Activated CD4-positive, alpha-beta memory T cell treated with anti-CD3 and anti-CD28 coated beads for 36 hours (primary cell): ENCODE results near the gene LMBR1. TPM values are rescaled to one million over a fixed set of nuclear protein-coding genes. Genes with fewer than 3 reads are reported as not detected.
"Not testable (repeated sequence)": the region's sequence is repeated elsewhere in the genome, so short reads cannot be mapped to it uniquely, and the experiment has no call there.

ENCODE experiments used
- CTCF ChIA-PET: fragments of 350-600 bp; sonication (Branson Sonifier 250); formaldehyde crosslinking; loops from one replicate; lab custom pipeline; 2021; ENCODE audit warnings: antibody characterized with exemption, inconsistent platforms; lab: Charles Lee
- POLR2A ChIA-PET: fragments of 350-600 bp; sonication (Branson Sonifier 250); formaldehyde crosslinking; loops from one replicate; lab custom pipeline; 2021; ENCODE audit warnings: antibody characterized with exemption; lab: Charles Lee
- DNase-seq: peaks from one replicate; pipeline ENCODE4 v3.0.0-alpha.2; 2020
- H3K27ac Mint-ChIP-seq: one replicate; pipeline ENCODE4 v1.8.0; 2021; ENCODE audit warnings: mixed read lengths
- H3K27me3 Mint-ChIP-seq: one replicate; pipeline ENCODE4 v1.8.0; 2021; ENCODE audit warnings: mixed read lengths
- H3K36me3 Mint-ChIP-seq: one replicate; pipeline ENCODE4 v1.8.0; 2021; ENCODE audit warnings: mixed read lengths
- H3K4me1 Mint-ChIP-seq: one replicate; pipeline ENCODE4 v1.8.0; 2021; ENCODE audit warnings: low read depth, mixed read lengths
- H3K4me3 Mint-ChIP-seq: one replicate; pipeline ENCODE4 v1.8.0; 2021; ENCODE audit warnings: mild to moderate bottlenecking, mixed read lengths
- H3K9me3 Mint-ChIP-seq: one replicate; pipeline ENCODE4 v1.8.0; 2021; ENCODE audit warnings: mixed read lengths
- intact Hi-C: fragments of 100-400 bp; cut with micrococcal nuclease; formaldehyde crosslinking; loops from one replicate; pipeline ENCODE4 v1.15.1; 2023
- total RNA-seq, 2 experiments: library from RNA; stranded (reverse); gene quantifications; one replicate each; pipeline ENCODE4 v1.2.3, GENCODE V29; 2021

The LMBR1 gene
- total RNA-seq, 2 experiments from 2014 or later: 36.6 to 37.8 TPM

- Mint-ChIP-seq H3K4me1 (peaks cover 9% of the 10 kb centered on the region), H3K4me3 (no peak overlapping the region), H3K36me3 (peaks cover 38% of the 10 kb centered on the region), H3K9me3 (peaks cover 17% of the 10 kb centered on the region), H3K27ac (no peak overlapping the region), H3K27me3 (no peaks in the 10 kb centered on the region)
- intact Hi-C loops: no loop called here
- ChIA-PET CTCF (no interaction called here), POLR2A (no interaction called here)
- no peak for DNase-seq
These were observed 27.5 kb downstream of the LMBR1 start for GRCh38 chr7:156865493-156865892.

GRCh38 chr7:156862022-156862421, 31.0 kb downstream of the LMBR1 start:
- H3K27ac Mint-ChIP-seq, intact Hi-C loops, DNase-seq, H3K4me3 Mint-ChIP-seq, H3K27me3 Mint-ChIP-seq, CTCF ChIA-PET, POLR2A ChIA-PET, H3K4me1 Mint-ChIP-seq: not testable (repeated sequence)
- H3K9me3 Mint-ChIP-seq: peaks cover 45% of the 10 kb centered on the region
- H3K36me3 Mint-ChIP-seq: peaks cover 55% of the 10 kb centered on the region

GRCh38 chr7:156861212-156861611, 31.8 kb downstream of the LMBR1 start:
- ChIA-PET POLR2A (no interaction called here), CTCF (no interaction called here)
- no peak overlapping the region for H3K27ac Mint-ChIP-seq
- peaks cover 48% of the 10 kb centered on the region for H3K9me3 Mint-ChIP-seq
- no peaks in the 10 kb centered on the region for H3K27me3 Mint-ChIP-seq
- H3K36me3 Mint-ChIP-seq: peaks cover 59% of the 10 kb centered on the region
- DNase-seq: no peak
- intact Hi-C loops: no loop called here
- H3K4me1 Mint-ChIP-seq: peaks cover 4% of the 10 kb centered on the region
- no peak overlapping the region for H3K4me3 Mint-ChIP-seq

- H3K27me3 Mint-ChIP-seq, CTCF ChIA-PET, H3K4me3 Mint-ChIP-seq, H3K4me1 Mint-ChIP-seq, intact Hi-C loops, H3K27ac Mint-ChIP-seq, DNase-seq, POLR2A ChIA-PET: not testable (repeated sequence)
- Mint-ChIP-seq H3K9me3 (peaks cover 52% of the 10 kb centered on the region), H3K36me3 (peaks cover 61% of the 10 kb centered on the region)
These were observed 32.9 kb downstream of the LMBR1 start for GRCh38 chr7:156860099-156860498.

- no peak overlapping the region for H3K4me3 Mint-ChIP-seq
- CTCF ChIA-PET: no interaction called here
- POLR2A ChIA-PET: no interaction called here
- no peaks in the 10 kb centered on the region for H3K27me3 Mint-ChIP-seq
- peaks cover 60% of the 10 kb centered on the region for H3K9me3 Mint-ChIP-seq
- peaks cover 68% of the 10 kb centered on the region for H3K36me3 Mint-ChIP-seq
- H3K4me1 Mint-ChIP-seq: peaks cover 4% of the 10 kb centered on the region
- H3K27ac Mint-ChIP-seq: no peak overlapping the region
- DNase-seq: no peak
- intact Hi-C loops: no loop called here
These were observed 34.5 kb downstream of the LMBR1 start for GRCh38 chr7:156858523-156858922.

GRCh38 chr7:156857757-156858156, 35.2 kb downstream of the LMBR1 start:
- DNase-seq: no peak
- H3K9me3 Mint-ChIP-seq: peaks cover 56% of the 10 kb centered on the region
- CTCF ChIA-PET: no interaction called here
- H3K4me1 Mint-ChIP-seq: peaks cover 4% of the 10 kb centered on the region
- H3K36me3 Mint-ChIP-seq: peaks cover 62% of the 10 kb centered on the region
- no peak overlapping the region for H3K4me3 Mint-ChIP-seq
- POLR2A ChIA-PET: no interaction called here
- no peak overlapping the region for H3K27ac Mint-ChIP-seq
- H3K27me3 Mint-ChIP-seq: no peaks in the 10 kb centered on the region
- intact Hi-C loops: no loop called here

GRCh38 chr7:156854654-156855053, 38.3 kb downstream of the LMBR1 start:
- DNase-seq: no peak
- ChIA-PET CTCF (no interaction called here), POLR2A (no interaction called here)
- Mint-ChIP-seq H3K4me1 (peaks cover 4% of the 10 kb centered on the region), H3K9me3 (peaks cover 35% of the 10 kb centered on the region), H3K27me3 (no peaks in the 10 kb centered on the region), H3K36me3 (peaks cover 34% of the 10 kb centered on the region), H3K4me3 (no peak overlapping the region), H3K27ac (no peak overlapping the region)
- intact Hi-C loops: no loop called here

GRCh38 chr7:156848979-156849378, 44.0 kb downstream of the LMBR1 start:
- H3K9me3 Mint-ChIP-seq: no peaks in the 10 kb centered on the region
- H3K27ac Mint-ChIP-seq: no peak overlapping the region
- peaks cover 9% of the 10 kb centered on the region for H3K36me3 Mint-ChIP-seq
- H3K27me3 Mint-ChIP-seq: no peaks in the 10 kb centered on the region
- peaks cover 27% of the 10 kb centered on the region for H3K4me1 Mint-ChIP-seq
- intact Hi-C loops: no loop called here
- H3K4me3 Mint-ChIP-seq: no peak overlapping the region
- ChIA-PET CTCF (no interaction called here), POLR2A (no interaction called here)
- DNase-seq: no peak

- POLR2A ChIA-PET: no interaction called here
- H3K27me3 Mint-ChIP-seq: no peaks in the 10 kb centered on the region
- CTCF ChIA-PET: no interaction called here
- H3K9me3 Mint-ChIP-seq: no peaks in the 10 kb centered on the region
- no peak for DNase-seq
- no peak overlapping the region for H3K4me3 Mint-ChIP-seq
- peaks cover 8% of the 10 kb centered on the region for H3K36me3 Mint-ChIP-seq
- H3K4me1 Mint-ChIP-seq: peaks cover 27% of the 10 kb centered on the region
- intact Hi-C loops: no loop called here
- no peak overlapping the region for H3K27ac Mint-ChIP-seq
These were observed 47.4 kb downstream of the LMBR1 start for GRCh38 chr7:156845379-156846101.

GRCh38 chr7:156843582-156843981, 49.4 kb downstream of the LMBR1 start:
- DNase-seq, H3K4me3 Mint-ChIP-seq, CTCF ChIA-PET, intact Hi-C loops, H3K36me3 Mint-ChIP-seq, H3K9me3 Mint-ChIP-seq, H3K27ac Mint-ChIP-seq, POLR2A ChIA-PET, H3K27me3 Mint-ChIP-seq: not testable (repeated sequence)
- H3K4me1 Mint-ChIP-seq: peaks cover 28% of the 10 kb centered on the region

GRCh38 chr7:156843157-156843556, 49.8 kb downstream of the LMBR1 start:
- Mint-ChIP-seq H3K4me3 (no peak overlapping the region), H3K27me3 (no peaks in the 10 kb centered on the region), H3K9me3 (no peaks in the 10 kb centered on the region), H3K36me3 (peaks cover 6% of the 10 kb centered on the region), H3K27ac (no peak overlapping the region), H3K4me1 (peaks cover 28% of the 10 kb centered on the region)
- intact Hi-C loops: no loop called here
- no peak for DNase-seq
- ChIA-PET POLR2A (no interaction called here), CTCF (interaction anchor here (0.6 kb wide), 1 partner anchor 112 kb away, joined by 3 read pairs; no protein-coding TSS in a partner anchor)

- DNase-seq: no peak
- peaks cover 24% of the 10 kb centered on the region for H3K4me1 Mint-ChIP-seq
- no peak overlapping the region for H3K4me3 Mint-ChIP-seq
- H3K36me3 Mint-ChIP-seq: peaks cover 7% of the 10 kb centered on the region
- no peaks in the 10 kb centered on the region for H3K9me3 Mint-ChIP-seq
- CTCF ChIA-PET: interaction anchor here (0.6 kb wide), 1 partner anchor 113 kb away, joined by 3 read pairs; no protein-coding TSS in a partner anchor
- no peaks in the 10 kb centered on the region for H3K27me3 Mint-ChIP-seq
- H3K27ac Mint-ChIP-seq: no peak overlapping the region
- POLR2A ChIA-PET: no interaction called here
- intact Hi-C loops: no loop called here
These were observed 50.2 kb downstream of the LMBR1 start for GRCh38 chr7:156842740-156843140.

GRCh38 chr7:156842317-156842716, 50.7 kb downstream of the LMBR1 start:
- no peak overlapping the region for H3K4me3 Mint-ChIP-seq
- H3K27me3 Mint-ChIP-seq: no peaks in the 10 kb centered on the region
- DNase-seq: no peak
- H3K9me3 Mint-ChIP-seq: no peaks in the 10 kb centered on the region
- H3K27ac Mint-ChIP-seq: no peak overlapping the region
- peaks cover 7% of the 10 kb centered on the region for H3K36me3 Mint-ChIP-seq
- POLR2A ChIA-PET: no interaction called here
- CTCF ChIA-PET: no interaction called here
- intact Hi-C loops: no loop called here
- H3K4me1 Mint-ChIP-seq: peaks cover 19% of the 10 kb centered on the region
